Smooth muscle cell (in vitro differentiated cells): ENCODE results near the gene TMPRSS15. TPM values are rescaled to one million over a fixed set of nuclear protein-coding genes. Genes with fewer than 3 reads are reported as not detected.
A peak's percentile ranks its signal among the peaks of the same experiment; 100 is the strongest.

Experiments
- DNase-seq: peaks from one replicate; lab custom pipeline; 2025; ENCODE audit not compliant: unreplicated experiment; lab: John Stamatoyannopoulos, UW
- H2AFZ ChIP-seq: fragments of 200-600 bp; sonication (generic); 2 replicates; pipeline ENCODE4 v1.6.0; 2016; ENCODE audit warnings: antibody characterized with exemption, low read depth, mild to moderate bottlenecking
- H3F3A ChIP-seq: fragments of 200-600 bp; sonication (generic); 2 replicates; pipeline ENCODE4 v1.6.0; 2017; ENCODE audit warnings: antibody characterized with exemption, low read depth
- H3K27ac ChIP-seq: fragments of 200-600 bp; sonication (generic); 2 replicates; pipeline ENCODE4 v1.5.1; 2016; ENCODE audit warnings: low read depth, mild to moderate bottlenecking
- H3K27me3 ChIP-seq: fragments of 200-600 bp; sonication (generic); 2 replicates; pipeline ENCODE4 v1.6.1; 2016; ENCODE audit warnings: low read depth, mild to moderate bottlenecking
- H3K36me3 ChIP-seq: fragments of 200-600 bp; sonication (generic); 2 replicates; pipeline ENCODE4 v1.5.1; 2016; ENCODE audit warnings: low read depth
- H3K4me1 ChIP-seq: fragments of 200-600 bp; sonication (generic); 2 replicates; pipeline ENCODE4 v1.5.1; 2016; ENCODE audit warnings: low read depth
- H3K4me2 ChIP-seq: fragments of 200-600 bp; sonication (generic); 2 replicates; pipeline ENCODE4 v1.6.0; 2016; ENCODE audit warnings: mild to moderate bottlenecking
- H3K4me3 ChIP-seq: fragments of 200-600 bp; sonication (generic); 2 replicates; pipeline ENCODE4 v1.5.1; 2016; ENCODE audit warnings: mild to moderate bottlenecking
- H3K79me2 ChIP-seq: fragments of 200-600 bp; sonication (generic); 2 replicates; pipeline ENCODE4 v1.6.0; 2016; ENCODE audit warnings: low read depth, mild to moderate bottlenecking
- H3K9ac ChIP-seq: fragments of 200-600 bp; sonication (generic); 2 replicates; pipeline ENCODE4 v1.6.0; 2016; ENCODE audit warnings: low read depth
- H3K9me3 ChIP-seq: fragments of 200-600 bp; sonication (generic); replicated peaks from 2 replicates; pipeline ENCODE4 v1.5.1; 2016; ENCODE audit warnings: low read depth
- H4K20me1 ChIP-seq: fragments of 200-600 bp; sonication (generic); 2 replicates; pipeline ENCODE4 v1.6.0; 2016; ENCODE audit warnings: low read depth
- CTCF ChIP-seq: fragments of 200-600 bp; sonication (generic); IDR thresholded peaks from 2 replicates; pipeline ENCODE4 v1.5.1; 2017; ENCODE audit warnings: borderline replicate concordance, mild to moderate bottlenecking, antibody characterized with exemption; ENCODE audit not compliant: insufficient read depth, poor library complexity, severe bottlenecking
- WGBS: methylation state at CpG from one replicate; pipeline ENCODE4 v1.1.7; 2016; ENCODE audit warnings: low lambda C conversion rate; 5-methylcytosine and 5-hydroxymethylcytosine counted together
- polyA plus RNA-seq: library from polyadenylated mRNA; unstranded; fragments of >200 nt; fragmentation: Nextera tagmentation; extraction: Ambion mirVana; gene quantifications from 2 replicates; pipeline ENCODE4 v1.2.1, GENCODE V29; 2016
- total RNA-seq: library from RNA; depleted of rRNA; stranded (reverse); fragments of >200 nt; gene quantifications from 2 replicates; pipeline ENCODE4 v1.2.3, GENCODE V29; 2014

The TMPRSS15 gene
- total and polyA plus RNA-seq, 2 experiments from 2014 or later = not detected

- H4K20me1 ChIP-seq = no peaks in the 10 kb centered on the region
- H3K27me3 ChIP-seq = peaks cover 71% of the 10 kb centered on the region
- H3K79me2 ChIP-seq = no peaks in the 10 kb centered on the region
- H3K4me3 ChIP-seq = peak within 1 kb of the TSS; percentile 40
- no peaks in the 10 kb centered on the region for H3F3A ChIP-seq
- H3K4me1 ChIP-seq = no peaks in the 10 kb centered on the region
- TF ChIP-seq CTCF = no peak
- 5% methylated on average over 62 of the region's 72 CpGs for WGBS
- H3K27ac ChIP-seq = no peak within 1 kb of the TSS
- no peak for DNase-seq
- H3K4me2 ChIP-seq = peak within 1 kb of the TSS; percentile 81
- H3K36me3 ChIP-seq = no peaks in the 10 kb centered on the region
- no peak within 1 kb of the TSS for H3K9ac ChIP-seq
- no peak within 1 kb of the TSS for H2AFZ ChIP-seq
- no peaks in the 10 kb centered on the region for H3K9me3 ChIP-seq
These were observed 158.7 kb downstream of the TMPRSS15 start, which contains the start of gene CHODL for GRCh38 chr21:18244671-18245463. CHODL (plus strand) TSS chr21:18244833; CDS start chr21:18245224, 391 bp downstream.

DNA sequence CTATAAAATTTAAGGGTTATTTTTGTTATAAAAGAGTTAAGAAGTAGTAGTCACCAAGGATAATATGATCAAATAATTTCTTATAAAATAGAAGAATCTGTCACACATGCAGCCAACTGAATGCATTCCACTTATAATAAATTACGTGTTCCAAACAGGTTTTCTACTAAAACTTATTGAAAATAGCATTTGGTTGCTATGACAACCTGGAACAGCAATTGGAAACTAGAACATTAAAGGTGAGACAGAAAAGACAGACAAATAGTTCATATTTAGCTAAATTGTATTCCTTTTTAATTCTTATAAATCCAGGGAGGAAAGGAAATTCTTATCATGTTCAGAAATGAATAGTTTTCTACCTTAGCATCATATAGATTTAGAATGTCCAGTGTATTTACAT, 168.0 kb downstream of the TMPRSS15 start:
- no peaks in the 10 kb centered on the region for H3K36me3 ChIP-seq
- no peak overlapping the region for H3K4me2 ChIP-seq
- no peaks in the 10 kb centered on the region for H3K4me1 ChIP-seq
- no peaks in the 10 kb centered on the region for H3F3A ChIP-seq
- TF ChIP-seq CTCF = no peak
- no peaks in the 10 kb centered on the region for H3K79me2 ChIP-seq
- H3K4me3 ChIP-seq = no peak overlapping the region
- H3K27me3 ChIP-seq = no peaks in the 10 kb centered on the region
- no peak for DNase-seq
- H3K9ac ChIP-seq = no peak overlapping the region
- H2AFZ ChIP-seq = no peak overlapping the region
- WGBS = 74% methylated on average over 1 of the region's 1 CpG
- no peak overlapping the region for H3K27ac ChIP-seq
- no peaks in the 10 kb centered on the region for H3K9me3 ChIP-seq
- no peaks in the 10 kb centered on the region for H4K20me1 ChIP-seq

- Histone ChIP-seq H3K27ac (no peak overlapping the region), H3K4me1 (no peaks in the 10 kb centered on the region), H3K9ac (no peak overlapping the region), H3K4me3 (no peak overlapping the region), H3F3A (no peaks in the 10 kb centered on the region), H3K4me2 (no peak overlapping the region), H4K20me1 (no peaks in the 10 kb centered on the region), H2AFZ (no peak overlapping the region), H3K9me3 (no peaks in the 10 kb centered on the region), H3K79me2 (no peaks in the 10 kb centered on the region), H3K36me3 (no peaks in the 10 kb centered on the region), H3K27me3 (no peaks in the 10 kb centered on the region)
- no peak for DNase-seq
- no peak for TF ChIP-seq CTCF
- WGBS = 73% methylated on average over 5 of the region's 5 CpGs
These were observed 175.4 kb downstream of the TMPRSS15 start for GRCh38 chr21:18228060-18228739.
